Hepatocyte (in vitro differentiated cells): Measurements from ENCODE around the gene WDPCP.

Source experiments
- EZH2 ChIP-seq: fragments of 200-600 bp; sonication (generic); IDR thresholded peaks from 2 replicates; pipeline ENCODE4 v1.6.1; 2016; ENCODE audit warnings: antibody characterized with exemption, mild to moderate bottlenecking, borderline replicate concordance
- EZH2phosphoT487 ChIP-seq: fragments of 200-600 bp; sonication (generic); IDR thresholded peaks from one replicate; pipeline ENCODE4 v1.6.1; 2018; ENCODE audit warnings: antibody characterized with exemption, mild to moderate bottlenecking, low read depth, moderate library complexity; ENCODE audit not compliant: unreplicated experiment, severe bottlenecking
- TF ChIP-seq, protein P1 (sequence below): fragments of 200-600 bp; sonication (generic); IDR thresholded peaks from 2 replicates; pipeline ENCODE4 v1.5.1; 2016; ENCODE audit warnings: antibody characterized with exemption, mild to moderate bottlenecking; ENCODE audit not compliant: poor library complexity

GRCh38 chr2:63622751-63623150 lies 34.5 kb upstream of the WDPCP start:
- TF ChIP-seq, protein P1, sequence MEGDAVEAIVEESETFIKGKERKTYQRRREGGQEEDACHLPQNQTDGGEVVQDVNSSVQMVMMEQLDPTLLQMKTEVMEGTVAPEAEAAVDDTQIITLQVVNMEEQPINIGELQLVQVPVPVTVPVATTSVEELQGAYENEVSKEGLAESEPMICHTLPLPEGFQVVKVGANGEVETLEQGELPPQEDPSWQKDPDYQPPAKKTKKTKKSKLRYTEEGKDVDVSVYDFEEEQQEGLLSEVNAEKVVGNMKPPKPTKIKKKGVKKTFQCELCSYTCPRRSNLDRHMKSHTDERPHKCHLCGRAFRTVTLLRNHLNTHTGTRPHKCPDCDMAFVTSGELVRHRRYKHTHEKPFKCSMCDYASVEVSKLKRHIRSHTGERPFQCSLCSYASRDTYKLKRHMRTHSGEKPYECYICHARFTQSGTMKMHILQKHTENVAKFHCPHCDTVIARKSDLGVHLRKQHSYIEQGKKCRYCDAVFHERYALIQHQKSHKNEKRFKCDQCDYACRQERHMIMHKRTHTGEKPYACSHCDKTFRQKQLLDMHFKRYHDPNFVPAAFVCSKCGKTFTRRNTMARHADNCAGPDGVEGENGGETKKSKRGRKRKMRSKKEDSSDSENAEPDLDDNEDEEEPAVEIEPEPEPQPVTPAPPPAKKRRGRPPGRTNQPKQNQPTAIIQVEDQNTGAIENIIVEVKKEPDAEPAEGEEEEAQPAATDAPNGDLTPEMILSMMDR = no peak
- TF ChIP-seq EZH2 (no peak), EZH2phosphoT487 (no peak)
